NCI-H510A treated with DMSO at 0.1 percent for 48 hours (cell line): ENCODE data around the gene SELENON.

Experiments
- DNase-seq: peaks from one replicate; lab custom pipeline; 2025; lab: John Stamatoyannopoulos, UW

SELENON gene

DNA sequence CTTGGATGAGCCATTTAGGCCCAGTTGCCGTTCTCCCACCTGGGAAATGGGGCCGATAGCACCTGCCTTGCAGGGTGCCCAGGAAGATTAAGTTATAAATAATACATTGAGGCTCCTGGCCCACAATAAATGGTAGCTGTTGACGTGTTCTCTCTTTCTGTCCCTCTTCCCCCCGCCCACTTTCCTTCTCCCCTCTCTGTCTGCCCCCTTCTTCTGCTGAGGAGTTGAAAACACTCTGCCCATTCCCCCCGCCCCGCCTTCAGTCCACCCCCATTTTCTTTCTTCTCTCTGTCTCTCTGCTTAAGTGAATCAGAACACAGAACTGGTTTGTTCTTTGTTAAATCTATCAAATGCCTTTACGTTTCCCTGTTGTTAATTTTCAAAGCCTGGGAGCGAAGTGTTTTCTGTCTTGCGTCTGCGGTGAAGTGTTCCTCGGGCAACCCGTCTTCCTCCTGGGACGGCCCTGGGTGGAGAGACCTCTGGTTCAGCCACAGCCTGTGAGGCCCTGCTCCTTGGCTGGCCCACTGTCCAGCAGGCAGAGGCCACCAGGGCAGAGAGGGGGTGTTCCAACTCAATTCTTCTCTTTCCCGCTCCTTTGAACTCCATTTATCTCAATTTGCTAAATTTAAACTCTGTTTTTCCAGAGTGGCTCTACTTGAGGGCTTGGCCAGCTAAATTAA lies 29.3 kb upstream of the SELENON start:
- DNase-seq = no peak

DNA sequence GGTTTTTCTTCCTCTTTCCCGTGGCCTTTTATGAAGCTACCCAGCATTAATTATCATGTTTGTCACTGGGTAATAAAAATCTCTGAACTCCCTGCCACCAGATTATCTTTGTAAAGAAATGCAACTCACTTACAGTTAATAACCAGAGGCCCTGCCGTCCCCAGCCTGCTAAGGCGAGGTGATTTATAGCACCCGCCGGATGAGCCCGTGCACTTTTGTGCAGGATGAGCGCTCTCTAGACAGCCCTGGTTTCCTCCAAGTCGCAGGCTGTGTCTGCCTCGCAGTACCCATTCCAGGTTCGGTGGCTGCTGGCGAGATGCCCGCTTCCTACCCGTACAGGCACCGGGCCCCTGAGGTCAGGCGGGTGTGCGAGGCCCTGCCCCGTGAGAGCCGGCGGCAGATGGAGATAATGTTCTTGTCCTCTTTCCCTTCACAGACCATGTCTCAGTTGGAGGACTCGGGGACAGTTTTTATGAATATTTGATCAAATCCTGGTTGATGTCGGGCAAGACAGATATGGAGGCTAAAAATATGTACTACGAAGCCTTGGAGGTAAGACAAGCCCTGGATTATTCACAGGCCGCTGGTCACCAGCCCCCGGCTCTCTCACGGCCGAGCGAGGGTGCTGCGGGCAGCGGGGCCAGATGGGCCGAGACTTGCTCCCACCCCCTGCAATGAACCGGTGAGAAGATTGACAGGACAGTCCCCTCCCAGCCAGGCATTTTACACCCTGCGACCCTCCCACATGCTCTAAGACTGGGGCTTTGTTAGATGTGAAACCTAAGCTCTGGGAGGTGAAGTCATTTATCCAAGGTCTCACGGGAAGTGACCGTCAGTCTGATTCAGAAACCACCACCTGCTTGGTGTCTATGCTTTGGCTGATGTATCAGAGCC lies 28.5 kb upstream of the SELENON start:
- DNase-seq = peak; percentile 24

DNA sequence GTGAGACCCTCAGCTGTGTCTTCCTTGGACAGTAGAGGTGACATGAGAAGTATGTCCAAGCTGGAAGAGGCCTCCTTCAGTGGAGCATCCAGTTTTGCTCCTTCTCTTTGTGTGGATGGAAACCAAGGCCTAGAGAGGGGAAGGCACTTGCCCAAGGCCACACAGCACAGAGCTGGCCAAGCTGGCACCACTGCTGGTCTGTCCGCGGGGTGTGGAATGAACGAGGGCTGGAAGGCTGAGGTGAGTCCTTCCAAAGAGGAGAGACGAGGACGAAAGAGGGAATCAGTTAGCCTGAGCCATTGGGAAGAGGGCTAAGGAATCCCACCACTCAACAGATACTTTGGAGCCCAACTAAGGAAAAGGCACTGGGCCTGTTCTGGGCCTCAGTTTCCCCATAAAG lies 27.8 kb upstream of the SELENON start:
- no peak for DNase-seq

DNA sequence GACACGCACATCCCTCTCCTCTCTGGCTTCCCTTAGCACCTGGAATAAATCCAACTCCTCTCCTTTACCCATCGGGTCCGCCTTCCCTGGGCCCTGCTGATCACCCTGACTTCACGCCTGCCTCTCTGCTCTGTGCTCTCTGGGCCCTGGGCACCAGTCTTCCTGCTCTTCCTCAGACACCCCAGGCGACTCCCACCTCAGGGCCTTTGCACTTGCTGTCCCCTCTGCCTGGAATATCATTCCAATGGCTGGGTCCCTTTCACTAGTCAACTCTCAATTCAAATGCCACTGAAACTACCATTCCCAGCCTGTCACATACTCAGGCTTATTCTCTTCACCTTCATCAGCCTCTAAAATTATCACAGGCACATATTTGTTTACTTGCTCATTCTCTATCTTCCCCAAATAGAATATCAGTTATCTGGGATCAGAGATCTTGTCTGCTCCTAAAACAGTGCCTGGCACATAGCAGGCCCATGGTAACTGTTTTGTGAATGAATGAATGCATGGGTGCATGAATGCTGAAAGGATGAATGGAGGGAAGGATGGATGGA lies 27.2 kb upstream of the SELENON start:
- no peak for DNase-seq

DNA sequence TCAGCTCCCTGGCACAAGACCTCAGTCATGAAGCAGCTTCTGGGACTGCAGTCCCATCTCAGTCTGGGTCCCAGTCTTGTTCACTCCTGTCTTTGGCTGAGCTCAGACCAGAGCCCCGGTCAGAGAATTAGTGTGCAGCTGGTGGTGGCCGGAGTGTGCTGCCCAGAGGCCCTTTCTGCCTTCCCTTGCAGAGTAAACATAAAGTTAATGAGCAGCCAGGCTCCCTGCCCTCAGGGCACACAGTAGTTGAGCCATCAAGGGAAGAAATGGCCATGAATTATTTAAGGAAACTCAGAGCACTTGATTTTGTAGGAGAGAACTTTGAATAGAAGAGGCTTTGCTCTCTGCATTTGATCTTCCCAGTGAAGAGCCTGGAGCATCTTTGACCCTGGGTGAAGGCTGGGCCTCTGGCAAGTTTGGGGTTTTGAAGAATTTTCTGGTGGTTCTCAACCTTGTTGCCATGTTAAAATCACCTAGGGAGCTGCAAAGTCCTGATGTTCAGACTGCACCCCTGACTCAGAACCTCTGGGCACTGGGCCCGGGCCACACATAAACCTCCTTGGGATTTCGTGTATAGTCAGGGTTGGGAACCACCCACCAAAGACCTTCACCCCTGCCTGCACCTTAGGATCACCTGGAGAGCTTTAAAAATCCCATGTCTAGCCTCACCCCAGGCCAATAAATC lies 26.4 kb upstream of the SELENON start:
- DNase-seq = no peak

DNA sequence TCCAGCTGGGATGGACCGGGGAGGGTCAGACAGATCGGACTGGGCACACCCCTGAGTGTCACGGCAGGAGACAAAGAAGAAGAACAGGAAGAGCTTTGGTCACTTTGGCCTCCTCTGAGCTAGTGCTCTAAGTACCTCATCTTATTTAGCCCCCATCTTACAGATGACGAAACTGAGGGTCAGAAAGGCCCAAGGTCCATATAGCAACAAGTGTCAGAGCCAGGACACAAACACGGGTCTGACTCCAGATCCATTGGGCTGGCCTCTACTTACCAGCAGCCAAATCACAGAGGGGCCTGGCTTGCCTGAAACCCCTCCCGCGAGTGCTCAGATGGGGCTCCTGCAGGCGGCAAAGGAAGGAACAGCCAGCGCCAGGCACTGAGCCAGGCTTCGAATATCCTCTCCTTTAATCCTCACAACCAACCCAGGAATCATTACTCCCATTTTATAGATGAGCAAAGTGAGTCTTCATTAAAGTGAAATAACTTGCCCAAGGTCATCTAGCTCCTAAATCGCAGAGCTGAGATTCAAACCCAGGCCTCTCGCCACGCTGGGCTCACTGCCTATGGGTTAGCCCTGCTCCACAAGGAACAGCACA lies 25.7 kb upstream of the SELENON start:
- DNase-seq = no peak

DNA sequence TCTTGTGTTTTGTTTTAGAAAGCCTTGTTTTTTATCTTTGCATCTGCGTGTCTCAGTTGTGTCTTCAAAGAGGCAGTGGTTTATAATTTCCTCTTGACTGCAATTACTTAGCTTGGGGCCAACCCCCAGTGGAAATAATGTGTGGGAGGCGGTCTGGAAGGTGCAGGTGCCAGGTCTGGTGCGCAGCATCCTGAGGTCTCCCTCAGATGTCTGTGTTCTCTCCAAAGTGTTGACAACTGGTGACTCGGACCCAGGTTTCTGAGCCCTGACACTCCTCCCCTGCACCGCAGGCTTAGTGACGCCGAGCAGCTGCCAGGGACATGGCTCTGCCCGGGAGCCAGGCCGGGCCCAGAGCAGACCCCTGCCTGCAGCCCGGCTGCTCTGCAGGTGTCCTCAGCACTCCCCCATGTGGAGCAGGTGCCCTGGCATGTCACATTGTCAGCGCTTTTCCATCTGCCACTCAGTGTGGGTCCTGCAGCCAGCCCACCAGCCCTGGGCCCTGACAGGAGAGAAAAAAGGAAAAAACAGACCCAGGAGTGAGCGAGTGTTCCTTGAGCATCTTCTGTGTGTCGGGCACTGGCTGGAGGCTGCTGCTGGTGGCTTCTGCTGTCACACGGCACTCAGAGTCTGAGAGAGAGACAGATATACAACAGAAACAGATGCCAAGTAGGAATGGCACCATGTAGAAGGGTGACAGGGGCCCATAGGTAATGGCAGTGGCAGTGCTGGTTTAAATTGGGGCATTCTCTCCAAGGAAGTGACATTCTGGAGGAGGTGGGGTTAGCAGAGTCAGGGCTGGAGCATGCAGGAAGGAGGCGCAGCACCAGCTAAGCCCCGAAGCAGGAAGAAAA lies 24.8 kb upstream of the SELENON start:
- DNase-seq = peak; percentile 11

DNA sequence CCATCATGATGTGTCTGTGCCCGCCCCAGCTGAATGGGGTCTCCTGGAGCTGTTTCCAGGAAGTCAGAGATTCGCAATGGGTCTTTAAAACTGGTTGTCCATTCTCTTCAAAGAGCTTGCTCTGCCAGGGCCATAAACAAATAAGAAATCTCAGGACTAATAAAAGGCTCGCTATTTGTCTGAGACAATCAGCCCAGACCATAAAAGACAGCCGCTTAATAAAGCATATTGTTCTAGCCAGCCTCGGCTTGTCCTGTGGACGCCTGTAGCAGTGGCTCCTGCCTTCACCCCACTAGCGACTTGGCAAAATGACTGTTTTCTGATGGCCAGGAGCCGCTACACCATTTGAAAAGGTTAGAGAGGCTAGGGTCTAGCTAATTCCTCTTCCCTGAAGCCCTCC lies 20.6 kb upstream of the SELENON start:
- no peak for DNase-seq

DNA sequence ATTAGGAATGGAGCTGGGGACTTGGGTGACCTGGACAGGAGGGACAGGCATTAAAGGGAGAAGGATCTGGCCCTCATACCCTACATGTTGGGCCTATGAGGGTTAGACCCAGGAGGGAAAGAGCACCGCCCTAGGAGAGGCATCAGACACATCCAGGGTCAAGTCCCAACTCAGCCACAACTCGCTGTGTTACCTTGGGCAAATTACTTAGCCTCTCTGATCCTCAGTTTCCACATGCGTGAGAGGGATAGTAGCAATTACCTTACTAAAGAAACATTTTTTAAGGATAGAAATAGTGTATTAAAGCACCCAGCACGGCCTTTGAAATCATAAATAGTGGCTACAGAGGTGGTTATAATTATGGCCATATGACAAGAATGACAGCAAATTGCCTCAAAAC lies 20.1 kb upstream of the SELENON start:
- DNase-seq = no peak

DNA sequence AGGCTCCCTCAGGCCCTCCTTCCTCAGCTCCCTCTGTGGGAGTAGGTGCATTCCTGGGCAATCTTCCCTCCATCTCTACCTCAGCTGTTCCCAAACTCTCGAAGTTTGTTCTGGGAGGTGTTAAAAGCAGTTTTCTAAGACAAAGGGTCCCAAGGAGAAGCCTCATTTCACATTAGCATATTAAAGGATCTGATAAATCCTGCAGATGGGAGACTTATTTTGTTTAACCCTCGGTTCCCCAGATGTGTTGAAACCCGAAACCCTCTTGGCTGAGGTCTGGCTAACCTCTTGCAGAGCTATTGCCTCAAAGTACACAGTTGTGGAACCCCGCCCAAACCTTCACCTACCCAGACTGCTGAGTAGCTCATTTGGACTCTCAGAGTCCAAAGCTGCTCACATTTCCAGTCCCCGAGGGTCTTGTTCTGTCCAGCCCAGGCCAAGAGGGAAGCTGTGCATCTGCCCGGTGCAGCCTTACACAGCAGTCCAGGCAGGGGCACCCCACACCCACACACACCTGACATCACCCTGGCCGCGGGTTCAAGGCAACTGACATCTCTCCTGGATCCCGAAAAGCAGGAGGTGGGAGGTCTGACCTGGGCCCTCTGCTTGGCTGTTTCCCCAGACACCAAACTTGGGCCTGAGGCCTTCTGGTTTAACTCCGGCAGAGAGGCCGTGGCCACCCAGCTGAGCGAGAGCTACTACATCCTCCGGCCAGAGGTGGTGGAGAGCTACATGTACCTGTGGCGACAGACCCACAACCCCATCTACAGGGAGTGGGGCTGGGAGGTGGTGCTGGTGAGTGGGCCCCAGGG lies 19.5 kb upstream of the SELENON start:
- peak; percentile 32 for DNase-seq

DNA sequence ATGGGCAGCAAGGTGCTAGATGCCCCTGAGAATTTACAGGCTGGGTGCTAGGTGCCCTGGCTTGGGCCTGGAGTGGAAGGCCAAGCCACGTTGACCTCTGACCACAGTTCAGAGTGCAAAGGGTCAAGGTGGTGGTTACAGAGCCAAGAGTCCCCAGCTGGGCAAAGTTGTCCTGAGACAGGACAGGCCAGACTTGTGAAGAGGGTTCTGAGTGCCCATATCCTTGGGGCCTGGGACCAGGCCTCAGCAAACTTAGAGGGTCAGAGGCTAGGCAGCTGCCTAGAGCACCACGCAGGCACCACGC lies 18.9 kb upstream of the SELENON start:
- DNase-seq = no peak

DNA sequence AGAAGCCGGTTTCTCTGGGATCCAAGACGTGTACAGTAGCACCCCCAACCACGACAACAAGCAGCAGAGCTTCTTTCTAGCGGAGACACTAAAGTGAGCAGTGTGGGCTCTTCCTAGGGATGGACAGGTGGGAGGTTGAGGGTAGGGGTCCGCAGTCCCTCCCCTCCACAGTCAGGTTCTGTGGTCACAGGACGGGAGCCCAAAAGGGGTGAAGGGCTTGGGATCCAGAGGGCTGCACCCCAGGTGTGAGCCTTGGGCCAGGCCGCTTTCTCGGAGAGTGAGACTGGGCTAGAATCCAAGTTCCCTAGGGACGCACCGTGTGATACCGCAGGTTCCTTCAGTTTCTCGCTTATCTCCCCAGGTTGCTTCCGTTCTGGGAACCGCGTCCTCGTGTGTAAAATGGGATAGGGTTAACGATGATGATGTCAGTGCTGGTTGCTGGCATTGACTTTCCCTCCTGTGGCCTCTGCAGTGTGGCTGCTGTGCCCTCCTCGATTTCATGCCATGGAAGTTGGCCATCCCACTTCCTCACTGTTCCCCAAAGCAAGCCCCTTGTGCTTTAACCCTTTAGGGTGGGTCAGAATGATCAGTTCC lies 17.3 kb upstream of the SELENON start:
- DNase-seq = no peak

DNA sequence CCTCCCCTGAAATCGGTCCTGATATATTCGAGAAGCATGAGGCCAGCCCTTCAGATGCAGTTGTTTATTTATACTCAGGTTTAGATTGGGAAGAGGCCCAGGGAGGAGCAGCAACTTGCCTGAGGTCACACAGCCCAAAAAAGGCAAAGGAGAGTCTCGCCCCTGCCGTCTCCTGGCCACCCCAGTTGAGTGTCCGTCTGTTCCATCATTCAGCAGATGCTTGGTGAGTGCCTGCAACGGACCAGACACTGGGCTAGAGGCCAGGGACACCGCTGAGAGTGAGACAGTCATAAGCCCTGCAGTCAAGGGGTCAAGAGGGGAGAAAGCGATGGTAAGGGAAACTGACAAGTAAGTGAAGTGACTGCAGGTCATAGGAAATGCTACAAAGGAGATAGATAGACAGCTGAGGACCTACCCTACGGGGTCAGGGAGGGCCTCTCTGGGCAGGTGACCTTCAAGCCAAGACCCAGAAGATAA lies 15.4 kb upstream of the SELENON start:
- DNase-seq = no peak

DNA sequence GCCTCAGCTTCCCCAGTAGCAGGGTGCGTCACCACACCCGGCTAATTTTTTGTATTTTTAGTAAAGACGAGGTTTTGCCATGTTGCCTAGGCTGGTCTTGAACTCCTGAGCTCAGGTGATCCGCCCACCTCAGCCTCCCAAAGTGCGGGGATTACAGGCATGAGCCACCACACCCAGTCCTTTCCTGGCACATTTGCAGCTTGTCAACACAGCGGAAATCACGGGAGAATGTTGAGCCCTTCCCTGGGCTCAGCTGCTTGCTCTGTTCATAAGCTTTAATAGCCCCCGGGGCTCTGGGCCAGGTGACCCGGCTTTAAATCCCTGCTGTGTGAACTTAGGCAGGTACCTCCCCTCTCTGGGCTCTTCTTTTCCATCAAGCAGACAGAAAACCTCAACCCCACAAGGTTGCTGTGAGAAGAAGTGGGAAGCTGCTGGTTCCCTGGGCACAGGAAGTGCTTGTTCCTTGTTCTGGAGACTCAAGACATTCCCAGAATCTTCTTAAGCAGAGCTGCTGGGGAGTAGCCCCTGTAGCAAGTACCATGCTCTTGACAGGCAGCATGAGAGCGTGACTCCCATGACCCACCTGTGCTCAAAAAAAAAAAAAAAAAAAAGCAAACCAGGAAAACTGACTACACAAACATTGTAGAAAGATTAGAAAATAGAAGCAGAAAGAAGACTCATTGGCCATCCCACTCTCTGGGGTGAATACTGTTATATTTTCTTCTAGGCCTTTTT lies 14.5 kb upstream of the SELENON start:
- DNase-seq = no peak

DNA sequence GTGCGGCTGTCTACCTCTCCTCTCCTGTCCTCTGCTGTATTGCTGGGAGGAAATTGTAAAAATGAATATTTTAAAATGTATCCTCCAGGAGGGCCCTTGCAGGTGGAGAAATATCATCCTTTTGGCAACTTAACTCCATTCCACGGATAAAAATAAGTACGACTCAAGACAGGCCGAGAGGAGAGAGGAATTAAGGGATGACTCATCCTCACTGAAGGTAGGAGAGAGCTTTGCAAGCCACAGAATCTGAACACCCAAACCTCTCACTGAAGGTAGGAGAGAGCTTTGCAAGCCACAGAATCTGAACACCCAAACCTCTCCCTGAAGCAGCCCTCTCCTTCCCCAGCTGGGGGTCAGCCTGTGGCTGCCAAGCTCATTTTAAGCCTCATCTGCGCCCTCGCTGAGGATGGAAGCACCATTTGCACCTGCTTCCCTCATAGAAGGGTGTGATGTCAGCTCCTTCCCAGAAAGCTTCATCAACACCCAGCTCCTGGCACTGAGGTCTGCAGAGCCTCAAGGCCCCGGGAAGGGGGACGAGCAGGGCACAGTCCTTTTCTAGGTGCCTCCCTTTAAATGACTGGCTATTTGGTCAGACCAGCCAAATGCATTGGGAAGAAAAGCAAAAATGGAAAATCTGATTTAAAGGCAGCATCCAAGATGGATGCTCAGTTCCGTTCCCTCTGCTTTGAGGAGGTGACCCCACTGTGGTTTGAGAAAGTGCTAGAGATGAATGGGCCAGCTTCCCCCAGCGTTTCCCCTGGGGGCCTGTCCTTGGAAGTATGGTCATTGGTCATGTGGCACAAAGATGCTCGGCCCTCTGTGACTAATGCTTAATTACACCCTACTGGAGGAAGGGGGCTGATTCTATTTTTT lies 12.9 kb upstream of the SELENON start:
- no peak for DNase-seq

DNA sequence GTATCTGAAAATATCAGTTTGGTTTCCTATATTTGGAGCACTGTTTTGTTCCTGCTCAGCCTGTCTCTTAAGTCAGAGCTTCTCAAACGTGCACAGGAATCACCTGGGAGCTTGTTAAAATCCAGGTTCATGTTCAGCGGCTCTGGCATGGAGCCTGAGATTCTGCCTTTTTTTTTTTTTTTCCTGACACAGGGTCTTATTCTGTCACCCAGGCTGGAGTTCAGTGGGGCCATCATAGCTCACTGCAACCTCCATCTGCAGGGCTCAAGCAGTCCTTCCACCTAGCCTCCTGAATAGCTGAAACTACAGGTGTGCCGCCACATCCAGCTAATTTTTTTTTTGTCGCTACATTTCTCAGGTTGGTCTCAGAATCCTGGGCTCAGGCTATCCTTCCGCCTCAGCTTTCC lies 12.2 kb upstream of the SELENON start:
- DNase-seq = no peak

DNA sequence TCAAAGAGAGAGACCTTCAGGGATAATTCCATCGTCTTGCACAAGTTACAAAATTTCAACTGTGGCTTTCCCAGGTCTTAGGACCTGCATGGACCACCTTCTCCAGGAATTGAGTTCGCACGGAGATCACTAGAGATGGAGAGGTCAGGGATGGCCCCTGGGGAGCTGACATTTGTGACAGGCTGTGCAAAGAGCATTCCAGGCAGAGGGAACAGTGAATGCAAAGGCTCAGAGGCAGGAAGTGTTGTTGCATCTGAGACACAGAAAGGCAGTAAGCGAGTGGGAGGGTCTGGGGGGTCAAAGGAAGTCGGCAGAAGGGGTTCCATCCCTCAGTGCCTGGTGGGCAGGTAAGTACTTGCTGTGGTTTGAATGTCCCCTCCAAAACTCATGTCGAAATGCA lies 9.5 kb upstream of the SELENON start:
- DNase-seq = no peak

DNA sequence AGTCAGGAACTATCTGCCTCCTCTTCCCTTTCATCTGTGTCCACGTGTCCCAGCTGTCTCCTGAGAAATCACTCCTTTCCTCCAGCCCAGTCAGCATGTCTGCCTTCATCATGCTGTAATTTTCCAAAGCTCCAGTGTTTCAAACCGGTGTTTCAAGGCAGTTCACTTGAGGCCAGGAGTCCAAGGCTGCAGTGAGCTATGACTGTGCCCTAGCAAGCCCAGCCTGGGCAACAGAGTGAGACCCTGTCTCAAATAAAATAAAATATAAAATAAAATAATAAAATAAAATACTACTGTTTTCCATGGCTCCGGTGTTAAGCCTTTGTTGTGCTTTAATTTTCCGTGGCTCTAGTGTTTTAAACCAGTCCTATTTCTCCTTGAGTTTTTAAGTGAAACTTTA lies 7.9 kb upstream of the SELENON start:
- no peak for DNase-seq
